ENCODE data around the gene SNAP25.

Gene SNAP25

DNA sequence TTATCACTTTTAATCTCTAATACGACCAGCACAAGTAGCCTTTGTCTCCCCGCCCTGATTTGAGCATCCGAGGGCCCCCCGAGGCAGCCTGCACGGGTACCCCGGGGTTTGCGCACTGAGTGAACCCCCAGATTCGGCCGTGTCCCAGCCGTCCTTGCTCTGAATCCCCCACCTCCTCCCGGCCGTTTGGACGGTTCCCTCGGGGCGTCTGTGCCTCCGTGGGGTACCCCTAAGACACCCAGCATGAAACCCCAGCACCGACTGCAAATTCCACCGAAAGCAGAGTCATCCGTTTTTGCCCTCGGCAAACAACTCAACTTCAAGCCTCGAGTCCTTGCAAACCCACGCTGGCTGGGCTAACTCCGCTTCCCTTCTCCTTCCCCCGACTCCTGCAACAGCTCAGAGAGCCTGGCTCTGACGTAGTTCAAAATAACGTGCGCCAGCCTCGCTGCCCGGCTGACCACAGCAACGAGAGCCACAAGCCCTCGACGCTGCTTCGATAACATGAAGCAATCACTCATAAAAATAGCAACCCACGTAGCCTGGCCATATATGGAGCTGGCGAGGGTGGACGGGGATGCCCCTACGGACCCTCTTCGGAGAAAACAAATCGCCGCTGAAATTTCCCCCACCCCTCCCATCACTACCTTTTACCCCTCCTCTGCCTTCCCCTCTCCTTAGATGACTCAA is 764 bp upstream of the SNAP25 start:
- DNase-seq: no peak

DNA sequence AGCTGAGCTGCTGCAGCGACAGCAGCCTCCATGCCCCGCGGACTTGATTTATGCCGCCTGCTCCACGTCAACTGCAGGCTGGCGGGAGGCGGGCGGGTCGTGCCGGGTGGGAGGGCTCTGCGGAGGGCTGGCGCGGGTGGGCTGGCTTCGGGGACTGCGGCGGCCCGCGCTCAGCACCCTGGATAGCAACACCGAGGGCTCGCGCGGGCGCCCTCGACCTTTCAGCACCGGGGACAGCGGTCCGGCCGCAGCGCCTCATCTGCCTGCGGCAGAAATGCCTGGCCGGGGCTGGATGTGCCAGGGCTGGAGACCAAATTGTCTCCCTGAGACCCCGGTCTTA is 792 bp downstream of the SNAP25 start:
- DNase-seq: peak; percentile 53

DNA sequence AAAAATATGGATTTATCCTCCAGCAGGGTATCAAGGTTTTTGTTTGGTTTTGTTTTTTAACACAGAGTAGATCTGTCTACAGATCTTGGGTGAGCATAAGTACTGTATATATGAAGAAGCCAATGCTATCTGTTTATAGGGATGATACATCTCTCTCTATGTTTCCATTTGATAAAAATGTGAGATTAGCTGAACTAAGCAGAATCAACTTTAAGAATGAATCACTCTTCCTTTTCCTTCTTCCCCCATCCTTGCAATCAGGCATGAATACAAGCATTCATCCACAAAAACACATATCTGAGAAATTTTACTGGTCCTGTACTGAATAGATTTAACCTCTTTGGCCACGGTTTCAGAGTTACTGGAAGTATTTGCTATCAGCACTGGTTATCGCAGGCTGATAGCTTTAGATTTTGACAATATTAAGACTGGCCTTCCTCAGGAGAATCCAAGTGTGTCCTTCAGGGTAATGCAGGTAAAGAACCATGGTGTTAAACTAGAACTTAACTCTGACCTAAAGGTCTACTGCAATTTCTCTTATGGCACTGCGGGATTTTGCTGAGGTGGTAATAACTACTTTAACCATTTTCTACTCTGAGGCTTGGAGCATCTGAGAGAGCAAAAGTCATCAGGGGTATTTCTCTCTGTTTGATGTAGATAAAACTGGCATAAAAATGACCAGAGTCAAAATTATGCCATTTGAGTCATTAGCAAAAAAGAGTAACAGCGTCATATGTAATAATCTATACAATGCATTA is 1.5 kb downstream of the SNAP25 start:
- DNase-seq: no peak

DNA sequence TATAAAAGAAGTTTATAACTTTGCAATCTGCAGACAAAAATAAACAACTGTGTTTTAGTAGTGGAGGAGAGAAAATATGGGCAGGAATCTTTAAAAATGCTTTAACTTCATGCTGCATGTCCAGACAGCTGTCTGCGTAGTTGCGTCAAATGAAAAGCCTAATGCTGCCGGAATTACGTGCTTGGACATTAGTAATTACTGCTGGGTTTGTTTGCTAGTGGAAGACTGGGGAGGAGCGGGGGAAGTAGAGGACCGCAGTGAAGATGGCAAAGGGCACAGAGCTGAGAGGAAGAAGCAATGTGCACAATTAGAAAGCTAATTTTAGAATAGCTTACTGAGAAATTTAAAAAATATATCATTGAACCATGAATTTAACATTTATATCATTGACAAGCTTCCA is 2.4 kb downstream of the SNAP25 start:
- no peak for DNase-seq

DNA sequence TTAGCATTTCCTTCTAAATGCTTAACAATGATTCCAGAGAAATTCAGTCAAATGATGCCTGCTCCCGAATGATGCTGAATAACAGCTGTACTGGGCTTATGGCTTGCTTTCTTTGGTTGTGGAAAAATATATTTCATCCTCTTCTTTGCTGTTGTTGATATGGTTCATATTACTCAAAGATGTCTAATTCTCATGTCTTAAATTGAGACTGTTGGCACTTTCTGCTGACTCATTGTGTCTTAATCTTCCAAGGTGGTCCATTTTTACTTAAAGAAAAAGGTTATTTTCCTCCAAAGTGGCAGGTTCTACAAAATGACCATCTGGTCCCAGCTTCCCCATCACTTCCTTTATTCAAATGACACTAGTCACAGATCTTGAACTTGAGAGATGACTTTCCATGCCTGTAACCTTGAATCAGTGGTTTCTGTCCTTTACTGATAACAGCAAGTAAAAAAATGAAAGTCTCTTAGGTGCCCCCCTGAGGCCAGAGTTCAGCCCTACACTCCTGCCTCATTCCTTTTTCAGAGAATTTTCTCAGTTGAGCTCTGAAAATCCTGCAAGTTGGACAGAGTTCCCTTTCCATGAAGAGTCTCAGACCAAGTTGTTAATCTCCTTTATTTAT is 6.9 kb downstream of the SNAP25 start:
- no peak for DNase-seq

DNA sequence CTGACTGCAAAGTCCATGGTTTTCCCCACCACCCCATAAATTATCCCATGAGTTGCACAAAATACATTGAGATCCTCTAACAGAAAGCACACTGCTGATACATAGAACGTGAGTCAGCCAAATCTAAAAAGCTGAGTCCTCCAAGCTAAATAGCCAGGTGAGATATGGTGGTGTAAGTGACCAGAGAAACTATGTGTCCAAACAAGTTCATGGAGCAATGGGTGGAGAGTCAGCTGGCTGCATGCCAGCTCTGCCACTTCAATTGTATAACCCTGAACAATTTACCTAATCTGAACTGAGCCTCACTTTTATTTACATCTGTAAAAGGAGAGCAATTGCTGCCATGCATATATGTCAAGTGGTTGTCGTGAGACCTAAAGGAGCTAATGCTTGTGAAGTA is 9.7 kb downstream of the SNAP25 start:
- no peak for DNase-seq

DNA sequence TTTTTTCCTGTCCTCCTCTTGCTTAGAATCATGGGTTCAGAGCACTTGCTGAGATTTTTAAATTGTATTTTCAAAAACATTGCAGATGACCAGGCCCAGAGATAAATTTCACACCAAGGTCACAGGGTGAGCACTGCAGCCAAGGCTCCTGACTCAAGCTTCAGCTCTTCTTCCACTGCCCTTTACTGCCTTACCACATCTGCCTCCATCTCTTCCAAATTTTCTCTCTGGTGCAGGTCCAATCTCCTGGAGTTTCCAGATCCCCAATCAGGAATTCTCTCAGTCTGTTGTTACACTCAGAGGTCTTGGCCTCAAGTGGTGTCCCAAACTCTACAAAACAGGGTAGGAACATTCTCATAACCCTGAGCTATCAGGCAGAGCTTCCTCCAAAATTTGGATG is 12.7 kb downstream of the SNAP25 start:
- no peak for DNase-seq

DNA sequence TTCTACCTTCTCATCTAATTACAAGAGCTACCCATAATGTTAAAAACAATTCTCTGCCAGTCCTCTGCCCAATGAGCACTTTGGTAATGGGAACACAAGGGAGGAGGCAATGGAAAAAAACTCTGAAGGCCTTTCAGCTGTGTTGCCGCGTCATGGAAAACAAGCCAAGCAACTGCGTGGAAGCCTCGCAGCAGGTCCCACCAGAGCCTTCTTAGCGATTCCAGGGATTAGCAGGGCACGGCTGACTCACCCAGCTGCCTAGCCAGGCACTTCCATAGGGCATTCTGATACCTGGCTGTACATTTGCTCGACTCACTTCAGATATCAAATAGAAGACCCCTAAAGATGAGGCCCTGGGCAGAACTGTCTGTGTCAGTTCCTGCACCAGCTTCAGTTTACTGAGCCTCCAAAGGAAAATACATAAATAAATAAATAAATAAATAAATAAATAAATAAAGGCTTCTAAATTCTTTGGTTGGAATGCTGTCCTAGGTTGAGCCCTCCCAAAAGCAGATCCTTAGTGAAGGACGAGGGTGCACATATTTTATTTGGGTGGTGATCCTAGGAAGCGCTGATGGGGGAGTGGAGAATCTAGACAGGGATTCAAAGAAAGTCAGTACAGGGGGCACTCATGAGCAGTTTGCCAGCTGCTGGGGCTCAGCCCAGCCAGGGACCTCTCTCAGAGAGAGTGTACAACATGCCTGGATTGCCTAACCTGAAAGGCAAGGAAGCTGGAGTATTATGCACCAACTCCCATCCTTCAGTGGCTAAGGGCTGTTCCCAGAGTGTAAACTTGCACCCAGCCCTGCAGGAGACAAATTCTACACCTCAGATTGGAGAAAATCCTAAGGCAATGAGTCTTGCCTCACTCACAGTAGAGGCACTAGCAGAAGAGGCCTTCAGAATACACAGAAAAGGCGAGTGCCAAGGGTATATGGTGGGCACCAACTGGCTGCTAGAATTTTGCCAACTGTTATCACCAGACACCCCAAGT is 18.2 kb downstream of the SNAP25 start:
- DNase-seq: no peak

DNA sequence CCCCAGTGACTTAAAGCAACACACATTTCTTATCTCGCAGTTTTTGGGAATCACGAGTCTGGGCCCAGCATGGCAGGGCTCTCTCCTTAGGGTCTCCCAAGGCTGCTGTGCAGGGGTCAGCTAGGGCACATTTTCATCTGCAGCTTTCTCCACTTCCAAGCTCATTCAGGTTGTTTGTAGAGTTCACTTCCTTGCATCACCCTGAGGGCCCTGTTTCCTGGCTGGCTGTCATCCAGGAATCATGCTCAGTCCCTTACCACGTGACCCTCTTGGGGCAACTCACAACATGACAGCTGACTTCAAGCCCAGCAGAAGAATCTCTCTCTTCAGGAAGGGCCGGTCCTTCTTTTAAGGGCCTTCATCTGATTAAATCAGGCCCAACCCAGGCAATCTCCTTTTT is 21.3 kb downstream of the SNAP25 start:
- no peak for DNase-seq

DNA sequence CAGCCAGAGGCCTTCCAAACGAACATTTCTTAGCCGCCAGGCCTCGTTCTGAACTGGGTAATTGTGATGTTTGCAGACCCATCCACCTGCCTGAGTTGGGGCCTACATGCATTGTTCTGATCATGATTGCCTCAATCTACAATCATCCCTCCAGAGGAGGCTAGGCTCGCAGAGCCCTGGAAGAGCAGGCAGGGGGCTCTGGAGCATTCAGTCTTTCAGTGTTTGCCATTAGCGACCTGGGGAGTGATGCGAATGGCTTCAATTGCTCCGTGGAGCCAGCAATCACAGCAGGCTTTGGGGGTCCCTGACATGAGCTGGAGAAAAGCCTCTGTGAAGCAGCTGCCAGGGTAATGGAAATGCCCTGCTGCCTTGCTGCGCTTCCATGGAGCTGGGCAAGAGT is 22.0 kb downstream of the SNAP25 start:
- no peak for DNase-seq

DNA sequence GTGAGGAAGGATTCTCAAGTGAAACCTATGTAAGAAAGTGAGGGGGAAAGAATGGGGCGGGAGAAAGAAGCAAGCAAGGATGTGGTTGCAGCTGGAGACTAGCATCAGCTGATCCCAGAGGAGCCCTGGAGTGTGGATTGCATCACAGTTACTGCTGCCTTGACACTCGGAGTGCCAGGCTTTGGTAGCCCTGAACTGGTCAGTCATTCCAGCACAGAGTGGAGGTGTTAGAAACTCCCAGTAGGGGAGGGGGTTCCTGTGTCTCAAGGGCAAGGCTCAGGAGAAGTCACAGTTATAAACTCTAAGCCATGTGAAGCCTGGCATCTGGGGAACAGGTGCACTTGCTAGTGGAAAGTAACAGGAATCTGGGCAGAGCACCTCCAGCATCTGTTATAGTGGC is 23.5 kb downstream of the SNAP25 start:
- DNase-seq: no peak

DNA sequence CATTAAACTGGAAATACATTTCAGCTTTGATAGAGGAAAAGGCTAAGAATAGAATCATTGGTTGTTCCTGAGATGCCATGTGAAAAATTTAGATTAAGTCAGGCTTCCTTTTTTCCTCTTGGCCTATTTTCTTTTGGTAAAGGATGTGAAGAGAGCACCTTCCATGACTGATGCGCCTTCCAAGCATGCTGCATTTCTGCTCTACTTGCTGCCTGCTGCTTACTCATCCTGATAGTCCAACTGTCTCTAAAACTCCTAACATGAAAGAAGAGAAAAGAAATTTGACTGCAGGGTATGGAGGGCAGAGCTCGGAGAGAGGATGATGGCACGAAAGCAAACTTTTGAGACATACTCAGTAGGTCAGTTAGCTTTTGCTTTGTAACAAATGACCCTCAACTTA is 28.8 kb downstream of the SNAP25 start:
- no peak for DNase-seq

DNA sequence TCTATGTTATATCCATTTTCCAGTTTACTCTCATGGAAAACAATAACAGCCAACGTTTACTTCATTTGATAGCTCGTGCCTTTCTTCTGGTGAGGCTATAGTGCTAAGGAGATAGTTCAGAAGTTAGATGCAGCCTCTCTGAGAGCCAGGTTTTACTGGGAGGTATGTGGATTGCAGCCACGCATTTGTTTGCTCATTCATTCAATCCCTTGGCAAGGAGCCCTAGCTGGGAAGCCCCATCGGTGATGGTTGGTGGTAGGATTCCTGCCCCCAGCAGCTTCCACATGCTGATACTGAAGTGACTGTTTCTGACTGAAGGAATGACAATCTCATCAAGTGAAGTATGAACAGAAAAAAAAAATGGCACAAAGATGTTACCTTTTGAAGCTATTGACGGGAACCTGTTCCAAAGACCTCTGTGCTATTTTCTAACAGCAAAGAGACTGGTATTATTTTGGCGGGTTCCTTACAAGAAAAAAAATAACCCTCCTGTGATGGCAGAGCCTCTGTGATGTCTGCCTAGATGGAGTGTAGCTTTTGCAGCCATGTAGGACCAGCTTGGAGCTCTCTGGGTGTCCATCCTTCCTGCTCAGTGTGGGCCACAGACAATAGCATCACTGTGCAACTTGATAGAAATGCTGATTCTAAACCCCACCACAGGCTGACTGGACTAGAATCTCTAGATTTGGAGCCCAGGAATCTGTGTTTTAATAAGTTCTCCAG is 30.6 kb downstream of the SNAP25 start:
- DNase-seq: no peak

DNA sequence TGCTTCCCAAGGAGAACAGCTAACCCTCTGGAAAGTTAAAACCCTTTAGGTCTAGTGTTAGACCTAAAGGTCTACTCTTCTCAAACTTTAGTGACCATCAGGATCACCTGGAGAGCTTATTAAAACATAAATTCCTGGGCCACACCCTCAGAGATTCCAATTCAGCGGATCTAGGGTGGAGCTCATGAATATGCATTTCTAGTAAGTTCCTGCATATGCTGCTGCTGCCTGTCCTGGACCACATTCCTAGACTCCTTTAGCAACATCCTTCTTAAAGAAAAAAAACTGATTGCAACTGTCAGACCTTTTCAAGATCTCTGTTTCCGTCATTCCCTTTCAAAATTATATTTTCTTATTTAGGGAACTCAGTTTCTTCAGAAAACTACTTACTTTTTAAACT is 31.2 kb downstream of the SNAP25 start:
- DNase-seq: no peak

DNA sequence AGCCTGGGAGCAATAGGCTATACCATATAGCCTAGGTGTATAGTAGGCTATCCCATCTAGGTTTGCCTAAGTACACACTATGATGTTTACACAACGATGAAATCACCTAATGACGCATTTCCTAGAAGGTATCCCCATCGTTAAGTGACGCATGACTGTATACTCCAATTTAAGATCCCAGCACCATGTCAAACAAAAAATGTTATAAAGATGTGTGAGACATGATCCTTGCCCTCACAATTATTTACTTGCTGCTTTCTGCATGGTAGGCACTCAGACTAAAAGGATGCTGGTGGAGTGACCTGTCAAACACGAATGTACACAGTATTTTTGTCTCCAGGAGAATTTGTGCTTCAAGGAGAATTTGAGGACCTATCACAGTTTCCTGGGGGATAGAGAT is 32.3 kb downstream of the SNAP25 start:
- no peak for DNase-seq

DNA sequence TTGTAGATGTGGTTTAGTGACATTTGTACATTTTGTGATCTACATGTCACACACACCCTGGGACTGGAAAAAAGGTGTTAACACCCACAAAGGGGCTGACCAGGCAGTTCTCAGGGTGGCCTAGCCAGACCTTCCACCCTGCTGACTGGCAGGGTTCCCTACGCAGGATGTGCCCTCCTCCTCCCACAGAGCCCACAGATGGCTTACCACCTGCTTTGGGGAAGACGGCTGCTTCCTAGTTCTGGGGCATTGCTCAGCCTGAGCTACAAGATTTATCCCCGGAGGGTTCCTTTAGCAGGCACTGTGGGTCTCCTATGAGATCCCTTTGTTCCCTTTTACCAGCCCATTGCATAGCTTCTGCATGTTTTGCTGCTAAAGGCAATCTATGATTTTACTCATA is 35.1 kb downstream of the SNAP25 start:
- DNase-seq: no peak

DNA sequence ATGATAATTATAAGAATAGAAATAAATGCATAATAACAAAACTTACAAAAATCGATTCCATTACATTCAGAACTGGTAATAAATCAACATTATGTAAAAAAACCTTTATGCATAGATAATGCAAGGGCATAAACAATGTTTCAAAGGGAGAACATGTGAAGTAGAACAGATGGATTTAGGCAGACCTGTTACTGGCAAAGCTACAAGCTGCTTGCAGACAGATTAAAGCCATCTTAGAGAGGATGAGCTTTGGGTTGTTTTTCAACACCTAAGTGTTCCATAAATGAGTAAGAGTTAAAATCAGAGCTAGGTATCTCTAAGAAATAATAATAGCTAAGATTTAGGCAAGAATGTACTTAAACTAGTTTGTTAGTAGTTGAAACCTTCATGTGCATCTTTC is 37.2 kb downstream of the SNAP25 start:
- no peak for DNase-seq

DNA sequence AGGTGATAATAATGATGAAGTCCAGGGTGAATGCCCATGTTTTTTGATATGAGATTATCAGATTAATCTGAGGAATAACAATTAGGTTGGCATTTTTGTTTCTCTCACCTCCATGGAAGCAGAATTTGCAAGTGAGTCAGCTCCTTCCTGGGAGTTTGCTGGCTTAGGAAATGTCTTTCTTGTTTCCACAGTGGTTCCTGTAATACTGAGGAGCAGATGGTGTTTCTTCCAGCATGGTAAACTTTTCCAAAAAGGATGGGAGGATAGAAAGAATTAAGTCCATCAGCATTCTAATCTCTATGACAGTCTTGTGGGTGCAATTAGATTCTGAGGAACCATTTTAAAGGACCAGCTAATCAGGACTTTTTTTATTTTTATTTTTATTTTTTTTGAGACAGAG is 40.5 kb downstream of the SNAP25 start:
- no peak for DNase-seq

DNA sequence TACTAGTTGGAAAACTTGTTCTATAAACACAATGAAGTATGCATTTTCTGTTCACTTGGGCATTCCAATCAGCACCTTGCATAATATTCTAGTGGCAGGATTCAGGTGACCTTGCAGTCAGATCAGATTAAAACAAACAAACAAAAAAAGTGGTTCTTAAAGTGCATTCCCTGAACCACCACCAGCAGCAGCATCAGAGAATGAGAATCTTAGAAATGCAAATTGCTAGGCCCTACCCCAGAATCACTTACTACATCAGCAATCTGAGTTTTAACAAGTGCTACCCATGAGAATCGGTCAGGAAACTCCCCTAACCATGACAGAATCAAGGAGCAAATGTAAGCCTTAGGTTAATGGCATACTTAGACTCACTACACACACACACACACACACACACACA is 41.7 kb downstream of the SNAP25 start:
- DNase-seq: no peak

DNA sequence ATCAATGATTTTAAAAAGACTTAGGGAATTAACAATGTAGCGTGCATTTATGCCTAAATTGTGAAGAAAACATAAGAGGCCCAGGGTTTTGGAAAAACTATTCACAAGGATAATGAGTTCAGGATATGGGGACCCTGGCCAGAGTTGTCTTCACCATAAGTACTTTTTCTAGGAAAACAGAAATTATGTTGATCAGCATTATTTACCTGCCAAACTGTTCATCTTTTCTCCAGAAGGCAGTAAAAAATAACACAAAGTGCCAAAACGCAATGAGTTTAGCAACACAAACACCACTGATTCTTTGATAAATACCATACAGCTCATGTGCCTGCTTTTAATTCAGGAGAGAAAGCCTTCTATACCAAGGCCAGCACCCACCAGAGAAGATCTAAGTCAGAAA is 43.1 kb downstream of the SNAP25 start:
- DNase-seq: no peak

DNA sequence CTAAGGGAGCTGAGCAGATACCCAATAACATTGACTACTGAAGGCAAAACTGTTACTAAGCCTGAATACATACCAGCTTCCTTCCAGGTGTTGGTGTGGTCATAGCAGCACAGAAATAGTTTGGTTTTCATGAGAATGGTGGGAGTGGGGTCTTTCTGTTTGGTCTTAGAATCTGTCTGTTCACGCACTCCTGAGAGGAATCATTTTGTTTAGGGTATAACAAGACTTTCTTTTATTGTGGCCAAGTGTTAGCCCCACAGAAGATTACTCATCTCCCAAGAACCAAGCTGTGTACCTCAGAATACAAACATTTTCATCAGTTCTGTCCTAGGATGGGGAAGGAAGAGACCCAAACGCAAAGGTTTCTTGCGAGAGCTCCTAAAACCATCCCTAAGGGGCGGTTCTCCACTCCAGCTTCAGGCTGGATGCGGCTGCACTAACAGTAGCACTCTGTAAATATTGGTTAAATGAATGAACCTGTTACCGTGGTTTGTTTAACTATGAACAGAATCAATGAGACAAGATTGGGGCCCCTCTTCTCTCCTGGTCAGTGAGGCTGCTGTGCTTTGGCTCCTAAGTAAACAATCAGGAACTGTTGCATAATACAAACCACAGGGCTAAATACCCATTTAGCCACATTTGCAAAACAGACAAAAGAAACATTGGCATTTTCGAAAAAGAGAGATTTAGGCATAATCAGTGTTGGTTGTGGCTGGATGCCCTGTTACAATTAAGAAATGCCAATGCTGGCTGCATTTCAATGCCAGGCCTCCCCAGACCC is 44.9 kb downstream of the SNAP25 start:
- no peak for DNase-seq

DNA sequence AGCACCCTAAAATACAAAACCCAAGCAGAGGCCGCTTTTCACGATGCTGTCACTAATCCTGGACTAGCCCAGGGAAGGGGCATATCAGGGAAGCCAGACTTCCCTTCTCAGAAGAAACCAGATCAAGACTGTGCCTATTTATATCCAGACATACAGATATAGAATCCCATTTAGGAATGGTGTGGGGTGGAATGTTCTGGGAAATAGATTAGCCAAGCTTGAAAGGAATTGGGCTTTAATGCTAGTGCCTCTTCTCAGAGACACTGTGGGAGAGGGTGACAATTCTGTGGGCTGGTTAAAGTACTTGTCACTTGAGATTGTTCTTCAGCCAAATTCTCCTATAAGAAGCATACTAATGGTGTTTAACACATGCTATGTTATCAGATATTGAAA is 45.5 kb downstream of the SNAP25 start:
- no peak for DNase-seq
